CD1c-positive myeloid dendritic cell (primary cell): ENCODE results near the gene ACTN4.
A peak's percentile ranks its signal among the peaks of the same experiment; 100 is the strongest.

Source experiments
- DNase-seq: peaks from one replicate; pipeline ENCODE4 v3.0.0-alpha.2; 2016; ENCODE audit errors: extremely low spot score

ACTN4 gene

GRCh38 chr19:38676878-38677646 is 29.6 kb downstream of the ACTN4 start:
- DNase-seq: no peak

GRCh38 chr19:38678217-38678890 is 30.9 kb downstream of the ACTN4 start:
- no peak for DNase-seq

- no peak for DNase-seq
Measured at GRCh38 chr19:38678891-38679494, 31.5 kb downstream of the ACTN4 start.

DNA sequence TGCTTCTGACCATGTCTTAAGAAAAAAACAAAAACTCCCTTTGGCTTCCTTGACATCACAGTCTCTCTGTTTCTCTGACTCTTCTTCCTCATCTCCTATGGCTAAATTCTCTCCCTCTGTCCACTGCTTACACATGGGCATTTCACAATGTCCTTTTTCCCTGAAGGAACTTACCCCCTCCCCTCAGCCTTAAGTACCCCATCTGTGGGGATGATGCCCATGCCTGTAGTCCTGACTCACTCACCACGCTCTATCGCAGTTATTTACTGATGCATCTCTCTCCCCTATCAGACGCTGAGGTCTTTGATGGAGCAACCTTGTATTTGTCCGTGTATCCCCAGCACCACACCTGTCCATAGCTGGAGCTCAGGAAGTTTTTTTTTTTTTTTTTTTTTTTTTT is 32.4 kb downstream of the ACTN4 start:
- DNase-seq: peak; percentile 36

- DNase-seq: peak; percentile 41
Measured at GRCh38 chr19:38682195-38682867, 34.9 kb downstream of the ACTN4 start.

GRCh38 chr19:38682872-38683392 is 35.5 kb downstream of the ACTN4 start:
- no peak for DNase-seq

GRCh38 chr19:38683393-38684077 is 36.1 kb downstream of the ACTN4 start:
- peak; percentile 68 for DNase-seq

DNA sequence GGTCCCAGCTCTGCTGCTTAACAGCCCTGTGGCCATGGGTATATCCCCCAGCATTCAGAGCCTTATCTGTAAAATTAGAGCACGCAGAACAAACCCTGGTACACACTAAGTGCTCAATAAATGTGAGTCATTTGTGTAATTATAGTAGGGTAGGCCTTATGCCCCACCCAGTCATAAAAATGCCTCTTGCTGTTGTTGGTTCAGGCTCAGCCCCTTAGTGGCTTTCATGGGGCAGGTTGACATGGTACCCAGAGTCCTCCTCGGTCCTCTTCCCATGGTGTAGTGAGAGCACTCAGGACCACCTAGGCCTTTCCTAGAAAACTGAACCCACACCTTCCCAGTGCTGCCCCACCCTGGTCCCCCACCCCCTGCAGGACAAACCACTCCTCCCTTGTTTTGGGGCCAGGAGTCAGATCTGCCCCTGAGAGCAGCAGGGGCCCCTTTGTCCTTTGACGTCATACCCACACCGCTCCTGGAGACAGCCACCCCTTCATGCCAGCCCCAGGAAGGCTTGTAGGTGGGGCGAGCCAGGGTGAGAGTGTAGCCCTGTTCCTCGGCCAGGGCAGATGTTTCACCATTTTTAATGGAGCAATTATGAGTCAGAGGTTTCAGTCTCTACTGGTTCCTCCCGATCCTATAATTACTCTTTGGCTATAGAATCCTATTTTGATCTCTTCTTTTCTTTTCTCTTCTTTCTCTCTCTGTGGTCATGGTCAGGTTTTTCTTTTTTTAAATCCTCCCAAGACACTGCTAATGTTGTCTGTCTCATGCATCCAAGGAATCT is 36.8 kb downstream of the ACTN4 start:
- DNase-seq: peak; percentile 88

- no peak for DNase-seq
Measured at GRCh38 chr19:38684862-38685665, 37.6 kb downstream of the ACTN4 start.

DNA sequence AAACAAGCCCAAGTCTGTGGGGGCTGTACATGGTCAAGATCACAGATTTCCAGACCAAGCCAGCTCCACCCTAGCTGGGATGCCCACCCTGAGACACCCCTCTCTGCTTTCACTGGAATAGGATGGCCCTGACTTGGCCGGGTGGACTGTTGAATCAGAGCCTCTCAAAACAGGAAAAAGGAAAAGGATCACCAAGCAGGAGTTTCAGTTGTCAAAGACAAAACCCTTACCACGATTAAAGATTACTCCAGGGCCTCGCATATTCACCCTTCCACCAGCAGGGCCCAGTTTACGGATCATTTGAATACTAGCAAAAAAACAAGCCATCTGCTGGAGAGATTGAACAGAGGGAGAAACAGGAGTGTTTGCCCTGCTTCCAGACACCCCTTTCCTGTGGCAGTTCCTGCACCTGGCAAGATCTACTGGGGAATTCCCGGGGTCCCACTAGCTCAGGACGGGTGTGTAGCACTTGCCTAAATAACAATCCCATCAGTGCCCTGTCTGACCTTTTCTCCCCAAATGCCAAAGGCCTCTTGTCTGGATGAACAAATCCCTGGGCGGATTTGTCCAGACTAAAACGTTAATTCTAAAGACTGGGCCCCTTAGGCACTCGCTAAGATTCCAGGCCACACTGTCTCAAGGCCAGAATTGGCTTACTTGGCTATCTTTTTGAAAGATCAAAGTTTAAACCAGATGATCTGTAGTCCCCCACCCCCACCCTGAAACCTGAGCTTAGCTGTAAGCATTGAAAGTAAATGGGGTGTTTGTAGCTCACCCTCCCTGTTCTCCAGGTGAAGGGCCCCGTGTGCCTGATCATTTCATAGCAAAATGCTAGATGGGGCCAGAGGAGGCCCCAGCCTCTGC is 38.4 kb downstream of the ACTN4 start:
- DNase-seq: peak; percentile 53

DNA sequence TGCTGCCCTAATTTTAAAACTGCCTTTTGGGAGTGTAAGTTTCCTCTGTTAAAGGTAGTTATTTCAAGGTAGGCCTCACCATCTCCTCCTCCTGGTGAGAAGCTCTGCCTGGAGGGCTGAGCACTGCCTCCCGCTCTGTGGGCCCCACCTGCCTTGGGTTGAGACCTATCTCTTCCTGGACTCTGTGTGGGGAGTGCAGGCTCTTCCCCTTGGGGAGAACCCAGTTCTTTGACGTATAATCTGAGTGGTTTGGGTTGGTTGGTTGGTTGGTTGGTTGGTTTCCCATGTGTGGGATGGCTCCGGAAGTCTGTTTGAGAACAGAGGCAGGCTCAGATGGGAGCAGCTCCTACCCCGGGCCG is 39.1 kb downstream of the ACTN4 start:
- DNase-seq: peak; percentile 67

- no peak for DNase-seq
Measured at GRCh38 chr19:38687837-38688378, 40.5 kb downstream of the ACTN4 start.

GRCh38 chr19:38690146-38690545 is 42.7 kb downstream of the ACTN4 start:
- no peak for DNase-seq

- no peak for DNase-seq
Measured at GRCh38 chr19:38690832-38691231, 43.4 kb downstream of the ACTN4 start.

DNA sequence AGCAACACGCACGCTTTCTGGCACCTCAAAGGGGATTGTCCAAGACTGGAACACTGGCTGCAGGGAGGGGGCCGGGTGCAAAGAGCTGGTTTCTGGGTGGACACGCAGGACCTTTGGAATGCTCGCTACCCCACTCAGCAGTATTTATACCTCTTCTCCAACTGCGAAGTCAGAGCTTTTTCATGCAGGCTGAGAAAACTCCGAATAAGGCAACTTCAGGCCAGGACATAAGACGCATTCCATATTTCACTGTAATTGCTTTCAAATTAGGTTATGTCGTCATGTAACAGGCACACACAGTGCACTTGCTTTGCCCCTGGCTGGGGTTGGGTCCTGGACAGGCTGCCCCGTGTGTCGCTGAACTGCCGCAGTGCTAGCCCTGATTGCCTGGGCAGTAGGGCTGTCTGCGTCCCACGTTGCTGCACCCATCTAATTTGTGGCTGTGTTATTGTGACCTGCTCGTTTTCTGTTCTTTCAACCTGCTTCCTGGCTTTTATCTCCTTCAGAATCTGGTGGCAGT is 44.5 kb downstream of the ACTN4 start:
- no peak for DNase-seq

- DNase-seq: peak; percentile 31
Measured at GRCh38 chr19:38692458-38693379, 45.3 kb downstream of the ACTN4 start.
